H9 (cell line): Measurements from ENCODE around the gene LDLRAP1. TPM values are rescaled to one million over a fixed set of nuclear protein-coding genes. Genes with fewer than 3 reads are reported as not detected.

Experiments
- DNase-seq: peaks from one replicate; pipeline ENCODE4 v3.0.0-alpha.2; 2017
- H2AFZ ChIP-seq: one replicate; pipeline ENCODE4 v1.6.1; 2013; ENCODE audit warnings: mild to moderate bottlenecking, low read length, control low read depth, moderate library complexity
- H2AK5ac ChIP-seq: 2 replicates; pipeline ENCODE4 v1.6.1; 2013; ENCODE audit warnings: low read length, control low read depth, mixed read lengths; ENCODE audit not compliant: insufficient read length
- H2BK120ac ChIP-seq: one replicate; pipeline ENCODE4 v1.6.1; 2013; ENCODE audit warnings: low read depth, mild to moderate bottlenecking, low read length, control low read depth, inconsistent platforms; ENCODE audit not compliant: poor library complexity, severe bottlenecking
- H2BK12ac ChIP-seq: 2 replicates; pipeline ENCODE4 v1.6.1; 2013; ENCODE audit warnings: low read length, control low read depth, mixed read lengths, low read depth; ENCODE audit not compliant: insufficient read length
- H2BK15ac ChIP-seq: 2 replicates; pipeline ENCODE4 v1.6.1; 2013; ENCODE audit warnings: low read depth, low read length, control low read depth
- H2BK20ac ChIP-seq: one replicate; pipeline ENCODE4 v1.6.1; 2013; ENCODE audit warnings: low read depth, mild to moderate bottlenecking, low read length, control low read depth, inconsistent platforms; ENCODE audit not compliant: poor library complexity, severe bottlenecking
- H2BK5ac ChIP-seq: 2 replicates; pipeline ENCODE4 v1.6.1; 2013; ENCODE audit warnings: low read length, control low read depth, mixed read lengths; ENCODE audit not compliant: insufficient read length
- H3K14ac ChIP-seq: 2 replicates; pipeline ENCODE4 v1.6.1; 2013; ENCODE audit warnings: low read length, control low read depth; ENCODE audit not compliant: insufficient read depth
- H3K18ac ChIP-seq: 2 replicates; pipeline ENCODE4 v1.6.1; 2013; ENCODE audit warnings: low read depth, mild to moderate bottlenecking, mixed read lengths, low read length, control low read depth; ENCODE audit not compliant: insufficient read length
- H3K23ac ChIP-seq: 2 replicates; pipeline ENCODE4 v1.6.1; 2013; ENCODE audit warnings: low read length, control low read depth, mixed read lengths, low read depth; ENCODE audit not compliant: insufficient read length
- H3K23me2 ChIP-seq: 2 replicates; pipeline ENCODE4 v1.6.1; 2013; ENCODE audit warnings: low read depth, mild to moderate bottlenecking, mixed read lengths, low read length, control low read depth; ENCODE audit not compliant: insufficient read length, poor library complexity, severe bottlenecking
- H3K27ac ChIP-seq: 2 replicates; pipeline ENCODE4 v1.5.1; 2013; ENCODE audit warnings: low read length, control low read depth, mixed read lengths, low read depth; ENCODE audit not compliant: insufficient read length
- H3K27me3 ChIP-seq: 2 replicates; pipeline ENCODE4 v1.6.1; 2013; ENCODE audit warnings: low read length, control low read depth, inconsistent platforms; ENCODE audit not compliant: insufficient read depth
- H3K4ac ChIP-seq: 2 replicates; pipeline ENCODE4 v1.6.1; 2013; ENCODE audit warnings: low read depth, mild to moderate bottlenecking, control low read depth, inconsistent platforms, low read length, moderate library complexity
- H3K4me1 ChIP-seq: 2 replicates; pipeline ENCODE4 v1.6.1; 2013; ENCODE audit warnings: low read length, control low read depth, inconsistent platforms; ENCODE audit not compliant: insufficient read depth
- H3K4me2 ChIP-seq: 2 replicates; pipeline ENCODE4 v1.6.1; 2013; ENCODE audit warnings: low read length, control low read depth, mixed read lengths; ENCODE audit not compliant: insufficient read length, insufficient read depth
- H3K56ac ChIP-seq: 2 replicates; pipeline ENCODE4 v1.6.1; 2013; ENCODE audit warnings: low read depth, mild to moderate bottlenecking, mixed read lengths, low read length, control low read depth; ENCODE audit not compliant: insufficient read length
- H3K79me1 ChIP-seq: 2 replicates; pipeline ENCODE4 v1.6.1; 2013; ENCODE audit warnings: low read depth, mild to moderate bottlenecking, moderate library complexity, low read length, control low read depth, inconsistent platforms; ENCODE audit not compliant: insufficient read depth, poor library complexity, severe bottlenecking
- H3K79me2 ChIP-seq: 2 replicates; pipeline ENCODE4 v1.6.1; 2013; ENCODE audit warnings: low read length, control low read depth, inconsistent platforms; ENCODE audit not compliant: insufficient read depth
- H3K9ac ChIP-seq: 2 replicates; pipeline ENCODE4 v1.6.1; 2013; ENCODE audit warnings: low read length, control low read depth, mixed read lengths; ENCODE audit not compliant: insufficient read length; ENCODE audit errors: extremely low read depth
- H3K9me3 ChIP-seq: one replicate; pipeline ENCODE4 v1.6.1; 2013; ENCODE audit warnings: low read depth, low read length, inconsistent platforms; ENCODE audit not compliant: control insufficient read depth
- H3T11ph ChIP-seq: one replicate; pipeline ENCODE4 v1.6.1; 2013; ENCODE audit warnings: mild to moderate bottlenecking, low read length, control low read depth, inconsistent platforms
- H4K20me1 ChIP-seq: one replicate; pipeline ENCODE4 v1.6.1; 2013; ENCODE audit not compliant: control insufficient read depth, insufficient read length, insufficient read depth
- H4K5ac ChIP-seq: 2 replicates; pipeline ENCODE4 v1.6.1; 2013; ENCODE audit warnings: low read depth, mild to moderate bottlenecking, mixed read lengths, low read length, control low read depth; ENCODE audit not compliant: insufficient read length
- H4K8ac ChIP-seq: replicated peaks from 2 replicates; pipeline ENCODE4 v1.6.1; 2013; ENCODE audit warnings: low read length, control low read depth, mixed read lengths, low read depth; ENCODE audit not compliant: insufficient read length
- H4K91ac ChIP-seq: 2 replicates; pipeline ENCODE4 v1.6.1; 2013; ENCODE audit warnings: low read depth, mild to moderate bottlenecking, moderate library complexity, mixed read lengths, low read length, control low read depth; ENCODE audit not compliant: insufficient read length
- H3K27ac Mint-ChIP-seq, 3 experiments: 2 replicates in 2 of 3; 3 replicates in 1 of 3; pipeline ENCODE4 v1.8.0; 2020 to 2021; ENCODE audit warnings: mixed read lengths in 3 of 3, mild to moderate bottlenecking in 1 of 3, moderate library complexity in 1 of 3
- H3K27me3 Mint-ChIP-seq: 2 replicates; pipeline ENCODE4 v1.8.0; 2021; ENCODE audit warnings: low read depth, mild to moderate bottlenecking, moderate library complexity, mixed read lengths
- H3K36me3 Mint-ChIP-seq, 3 experiments: 2 replicates in 2 of 3; 3 replicates in 1 of 3; pipeline ENCODE4 v1.8.0; 2020 to 2021; ENCODE audit warnings: low read depth in 3 of 3, mixed read lengths in 3 of 3; ENCODE audit not compliant: insufficient read depth in 1 of 3
- H3K4me1 Mint-ChIP-seq, 2 experiments: 2 replicates each; pipeline ENCODE4 v1.8.0; 2020; ENCODE audit warnings: mixed read lengths in 2 of 2
- H3K4me3 Mint-ChIP-seq, 2 experiments: 2 replicates in 1 of 2; 3 replicates in 1 of 2; pipeline ENCODE4 v1.8.0; 2020 to 2021; ENCODE audit warnings: mild to moderate bottlenecking in 2 of 2, mixed read lengths in 2 of 2, moderate library complexity in 1 of 2
- H3K9me3 Mint-ChIP-seq, 2 experiments: 2 replicates in 1 of 2; 3 replicates in 1 of 2; pipeline ENCODE4 v1.8.0; 2020; ENCODE audit warnings: mild to moderate bottlenecking in 2 of 2, mixed read lengths in 2 of 2, moderate library complexity in 1 of 2
- CTCF ChIP-seq: fragments of 200-600 bp; sonication (generic); conservative IDR thresholded peaks from 3 replicates; pipeline ENCODE4 v1.8.0; 2021; ENCODE audit warnings: antibody characterized with exemption, mild to moderate bottlenecking
- WGBS: extraction: QIAGEN DNeasy Blood & Tissue Kit; methylation state at CpG from one replicate; pipeline ENCODE4 v1.1.7; 2013; ENCODE audit warnings: missing lambda C conversion rate, low lambda C conversion rate, mixed read lengths; ENCODE audit not compliant: insufficient read length; ENCODE audit errors: extremely low coverage; 5-methylcytosine and 5-hydroxymethylcytosine counted together
- total RNA-seq: library from RNA; stranded (reverse); gene quantifications from 2 replicates; pipeline ENCODE4 v1.2.1, GENCODE V29; 2021

The LDLRAP1 gene
- total RNA-seq, 1 experiment from 2014 or later = 15.7 TPM

GRCh38 chr1:25575191-25575590, 31.8 kb downstream of the LDLRAP1 start:
- H3K4me3 Mint-ChIP-seq = no peak overlapping the region
- Histone ChIP-seq H2BK12ac (no peak overlapping the region), H3K56ac (no peak overlapping the region), H3T11ph (no peak overlapping the region), H3K14ac (no peak overlapping the region), H3K27me3 (no peaks in the 10 kb centered on the region), H3K79me2 (no peaks in the 10 kb centered on the region), H3K23ac (no peak overlapping the region), H2BK5ac (no peak overlapping the region), H2BK120ac (no peak overlapping the region), H3K18ac (no peak overlapping the region), H3K9me3 (no peaks in the 10 kb centered on the region), H3K4ac (no peak overlapping the region), H3K79me1 (no peaks in the 10 kb centered on the region), H3K4me1 (no peaks in the 10 kb centered on the region; the same call in 1 of the 2 replicates), H3K27ac (no peak overlapping the region), H2BK20ac (no peak overlapping the region), H3K4me2 (no peak overlapping the region), H4K91ac (no peak overlapping the region), H4K5ac (no peak overlapping the region), H2BK15ac (no peak overlapping the region), H3K9ac (no peak overlapping the region), H3K23me2 (no peaks in the 10 kb centered on the region), H4K8ac (no peak overlapping the region), H2AK5ac (no peak overlapping the region), H4K20me1 (peaks cover 3% of the 10 kb centered on the region), H2AFZ (no peak overlapping the region)
- WGBS = no CpG with 5 or more reads among the region's 2 CpGs
- no peaks in the 10 kb centered on the region; a peak in 1 of 7 replicates for H3K36me3 Mint-ChIP-seq
- H3K27me3 Mint-ChIP-seq = peaks cover 5% of the 10 kb centered on the region
- peaks cover 27 to 44% of the 10 kb centered on the region in 2 experiments for H3K4me1 Mint-ChIP-seq
- H3K27ac Mint-ChIP-seq = no peak overlapping the region
- TF ChIP-seq CTCF = no peak
- H3K9me3 Mint-ChIP-seq = no peaks in the 10 kb centered on the region
- DNase-seq = no peak
